NCI-H226 (cell line): ENCODE measurements around the gene CTNNA3.
"Not testable (repeated sequence)": the region's sequence is repeated elsewhere in the genome, so short reads cannot be mapped to it uniquely, and the experiment has no call there.

ENCODE experiments used
- DNase-seq: peaks from one replicate; pipeline ENCODE4 v3.0.0-alpha.2; 2015

CTNNA3 gene

DNA sequence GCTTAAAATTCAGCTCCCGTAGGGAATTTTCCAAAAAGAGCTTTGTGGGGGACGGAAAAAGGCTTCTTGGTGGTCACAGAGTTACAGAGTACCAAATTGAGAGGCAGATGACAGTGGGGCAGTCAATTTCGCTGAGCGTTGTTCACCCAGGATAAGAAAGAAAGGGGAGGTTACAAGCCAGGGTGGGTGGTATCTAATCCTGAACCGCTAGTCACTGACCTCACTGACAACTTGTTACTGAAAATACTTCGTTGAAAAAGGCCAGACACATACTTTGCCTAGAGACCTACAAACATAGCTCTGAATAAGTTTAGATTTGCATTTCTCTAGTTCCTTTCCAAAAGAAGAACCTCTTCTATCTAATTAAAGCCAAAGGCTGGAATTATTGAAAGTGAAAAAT is at the start of gene CTNNA3:
CTNNA3 (minus strand) TSS at position 167 of the 400 bp plus-strand sequence.
- no peak for DNase-seq

DNA sequence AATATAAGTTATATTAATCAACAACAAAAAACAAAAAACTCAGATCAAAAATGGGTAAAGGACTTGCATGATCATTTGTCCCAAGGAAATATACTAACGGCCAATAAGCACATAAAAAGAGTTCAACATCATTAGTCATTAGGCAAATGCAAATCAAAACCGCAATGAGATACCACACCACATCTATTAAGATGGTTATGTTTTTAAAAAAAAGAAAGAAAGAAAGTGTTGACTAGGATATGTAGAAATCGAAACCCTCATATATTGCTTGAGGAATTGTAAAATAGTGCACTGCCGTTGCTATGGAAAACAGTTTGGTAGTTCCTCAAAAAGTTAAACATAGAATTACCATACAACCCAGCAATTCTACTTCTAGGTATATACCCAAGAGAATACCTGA is 39.4 kb upstream of the CTNNA3 start:
- no peak for DNase-seq

DNA sequence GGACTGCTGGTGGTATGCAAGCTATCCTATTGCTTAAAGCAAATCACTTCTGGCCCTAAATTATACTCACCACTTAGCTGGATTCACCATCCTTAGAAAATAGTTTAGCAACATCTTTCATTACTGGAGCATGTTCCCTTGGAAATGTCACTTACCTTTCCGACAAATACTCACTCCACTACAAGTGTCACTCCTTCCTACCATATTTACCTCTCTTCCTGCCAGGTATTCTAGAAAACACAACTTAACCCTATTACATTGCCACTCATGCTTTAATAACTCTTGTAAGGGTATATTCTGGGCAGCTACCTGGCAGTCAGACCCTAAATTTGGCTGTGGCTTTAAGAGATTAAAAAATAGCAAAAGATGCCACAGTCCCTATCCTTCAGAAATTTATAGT is 37.5 kb upstream of the CTNNA3 start:
- DNase-seq = no peak

- no peak for DNase-seq
Measured at GRCh38 chr10:67725567-67725966, 29.6 kb upstream of the CTNNA3 start.

DNA sequence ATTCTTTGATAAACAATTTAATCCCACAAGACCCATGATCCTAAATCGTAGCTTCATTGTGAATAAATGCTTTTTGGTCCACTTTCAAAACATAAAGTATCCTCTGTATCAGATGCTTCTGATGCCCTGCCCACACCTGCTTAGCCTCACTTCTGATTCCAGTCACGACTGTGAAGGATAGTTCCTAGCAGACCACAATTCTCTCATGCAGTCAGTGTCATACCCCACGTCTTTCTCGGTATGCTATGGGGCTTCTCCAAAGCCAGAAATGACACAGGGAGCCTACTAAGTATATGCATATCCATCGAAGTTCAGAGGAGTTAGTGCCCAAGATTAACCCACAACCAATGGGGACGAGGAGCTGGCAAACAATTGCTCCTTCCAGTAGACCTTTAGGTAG is 27.6 kb upstream of the CTNNA3 start:
- no peak for DNase-seq

GRCh38 chr10:67722113-67722512 is 26.1 kb upstream of the CTNNA3 start:
- no peak for DNase-seq

GRCh38 chr10:67716455-67716854 is 20.5 kb upstream of the CTNNA3 start:
- DNase-seq = not testable (repeated sequence)

GRCh38 chr10:67705921-67706320 is 9.9 kb upstream of the CTNNA3 start:
- no peak for DNase-seq

- DNase-seq = not testable (repeated sequence)
Measured at GRCh38 chr10:67699613-67700270, 3.7 kb upstream of the CTNNA3 start.

GRCh38 chr10:67698164-67698563 is 2.2 kb upstream of the CTNNA3 start:
- no peak for DNase-seq

- peak; percentile 7 for DNase-seq
Measured at GRCh38 chr10:67697724-67698131, 1.7 kb upstream of the CTNNA3 start.

DNA sequence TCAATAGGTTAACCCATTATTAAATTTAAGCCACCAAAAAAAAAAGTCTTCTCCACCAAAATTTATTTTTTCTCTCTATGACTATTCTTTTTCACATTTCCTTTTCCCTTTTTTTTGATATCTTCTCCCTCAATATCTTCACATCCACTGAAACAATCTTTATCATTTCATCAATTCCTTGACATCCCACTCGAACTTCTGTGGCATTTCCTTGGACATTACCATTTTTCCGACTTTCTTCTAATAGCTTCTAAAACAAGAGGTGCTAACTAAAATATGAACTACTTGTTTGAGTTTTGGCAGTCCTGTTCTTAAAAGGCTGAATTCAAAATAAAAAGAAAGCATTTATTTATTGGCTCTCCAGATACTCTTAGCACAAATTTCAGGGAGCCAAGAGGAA is 684 bp upstream of the CTNNA3 start:
- no peak for DNase-seq

DNA sequence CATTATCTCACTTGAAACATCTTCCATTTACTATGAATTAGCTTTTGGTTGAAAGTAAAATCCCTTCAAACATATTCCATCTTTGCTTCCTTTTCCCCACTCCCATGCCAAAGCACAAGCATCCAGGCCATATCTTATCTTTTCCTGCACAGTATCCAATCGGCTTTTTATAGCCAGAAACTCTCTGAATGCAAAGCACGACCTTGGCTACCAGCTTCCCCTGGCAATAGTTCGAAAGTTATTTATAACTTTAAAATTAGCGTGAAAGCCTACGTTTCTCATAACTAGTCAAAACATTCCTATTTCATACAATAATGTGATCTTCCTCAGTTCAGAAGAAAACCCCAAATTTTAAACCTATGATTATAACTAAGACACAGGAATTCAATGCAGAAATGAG is 440 bp downstream of the CTNNA3 start:
- no peak for DNase-seq

- not testable (repeated sequence) for DNase-seq
Measured at GRCh38 chr10:67691861-67692260, 4.1 kb downstream of the CTNNA3 start.

DNA sequence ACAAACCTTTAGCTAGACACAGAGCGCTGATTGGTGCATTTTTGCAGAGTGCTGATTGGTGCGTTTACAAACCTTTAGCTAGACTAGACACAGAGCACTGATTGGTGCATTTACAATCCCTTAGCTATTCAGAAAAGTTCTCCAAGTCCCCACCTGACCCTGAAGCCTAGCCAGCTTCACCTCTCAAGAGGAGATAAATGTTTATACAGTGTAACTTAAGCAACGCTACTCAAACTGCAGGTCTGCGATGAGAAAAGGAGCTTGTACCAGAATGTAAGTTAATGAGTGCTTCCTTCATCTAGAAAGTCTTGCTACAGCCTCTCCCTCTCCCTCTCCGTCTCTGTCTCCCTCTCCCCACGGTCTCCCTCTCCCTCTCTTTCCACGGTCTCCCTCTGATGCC is 5.5 kb downstream of the CTNNA3 start:
- DNase-seq = not testable (repeated sequence)

- DNase-seq = not testable (repeated sequence)
Measured at GRCh38 chr10:67684140-67684539, 11.9 kb downstream of the CTNNA3 start.

DNA sequence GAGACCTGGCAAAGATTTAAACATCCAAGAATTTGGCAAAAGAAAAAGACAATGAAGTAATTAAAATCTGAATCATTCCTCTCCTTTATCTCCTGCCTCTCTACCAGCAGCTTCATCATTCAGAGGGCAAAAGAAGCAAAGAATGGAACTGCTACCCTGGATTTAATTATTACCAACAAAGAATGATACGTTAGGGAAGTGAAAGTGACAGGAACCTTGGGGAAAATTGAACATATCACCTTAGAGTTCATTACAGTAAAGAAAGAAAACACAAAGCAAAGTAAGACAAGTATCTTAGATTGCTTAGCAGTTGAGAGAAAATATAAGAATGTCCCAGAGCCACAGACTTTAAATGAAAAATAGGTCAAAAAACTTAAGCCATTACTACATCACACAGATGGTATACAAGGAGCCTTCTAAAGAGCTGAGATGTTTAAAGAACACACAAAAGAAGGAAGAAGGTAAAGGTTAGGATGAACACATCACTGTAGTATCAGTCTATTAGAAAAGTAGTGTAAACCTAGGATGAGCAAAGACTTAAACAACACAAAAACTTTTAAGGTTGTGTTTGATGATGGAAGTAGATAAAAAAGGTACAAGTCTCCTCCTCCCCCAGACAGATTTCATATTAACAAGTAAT is 17.5 kb downstream of the CTNNA3 start:
- no peak for DNase-seq

GRCh38 chr10:67676208-67676825 is 19.7 kb downstream of the CTNNA3 start:
- DNase-seq = no peak

- no peak for DNase-seq
Measured at GRCh38 chr10:67670401-67670800, 25.6 kb downstream of the CTNNA3 start.

DNA sequence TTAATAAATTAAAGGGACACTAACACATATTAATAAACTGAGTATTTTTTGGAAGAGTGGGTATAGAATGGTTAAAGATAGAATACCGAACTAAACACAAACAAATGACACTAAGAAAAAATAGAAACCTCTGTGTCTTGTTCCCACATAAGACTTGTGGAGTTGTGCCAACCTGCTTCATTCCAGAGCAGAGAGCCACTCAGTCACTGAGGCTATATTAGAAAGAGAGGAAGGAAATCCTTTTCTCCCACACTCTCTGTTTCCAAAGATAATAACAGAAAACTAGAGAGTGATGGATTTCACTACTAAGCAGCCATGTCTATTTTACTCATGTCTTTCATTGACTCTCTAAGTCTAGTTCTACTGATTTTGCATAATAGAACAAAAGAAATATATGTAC is 26.0 kb downstream of the CTNNA3 start:
- no peak for DNase-seq

- DNase-seq = no peak
Measured at GRCh38 chr10:67668448-67668847, 27.5 kb downstream of the CTNNA3 start.

- DNase-seq = no peak
Measured at GRCh38 chr10:67667035-67667425, 29.0 kb downstream of the CTNNA3 start.

DNA sequence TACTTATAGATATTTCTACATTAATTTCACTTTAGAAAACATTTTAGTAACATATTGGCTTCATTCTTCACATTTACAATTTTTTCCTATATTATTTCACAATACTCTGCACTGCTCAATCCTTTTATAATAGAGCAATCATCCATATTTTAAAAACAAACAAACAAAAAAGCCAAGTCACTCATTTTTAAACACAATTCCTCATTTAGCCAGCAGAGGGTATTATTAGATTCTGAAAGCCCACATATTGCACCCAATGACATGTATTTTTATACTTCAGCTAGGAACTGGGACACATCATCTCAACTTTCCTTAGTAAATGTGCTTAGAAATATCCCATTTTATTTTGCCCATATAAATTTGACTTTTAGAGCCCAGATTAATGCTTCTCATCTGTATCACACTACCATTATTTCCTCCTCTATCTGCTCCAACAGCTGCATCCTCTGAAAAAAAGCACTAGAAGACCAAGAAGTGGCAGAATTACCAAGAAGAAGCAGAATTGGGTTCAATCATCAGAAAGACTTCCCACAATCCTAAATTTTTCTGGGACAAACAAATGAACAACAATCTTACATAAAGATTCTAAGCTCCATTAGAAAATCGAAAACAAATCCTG is 29.5 kb downstream of the CTNNA3 start:
- peak; percentile 6 for DNase-seq

DNA sequence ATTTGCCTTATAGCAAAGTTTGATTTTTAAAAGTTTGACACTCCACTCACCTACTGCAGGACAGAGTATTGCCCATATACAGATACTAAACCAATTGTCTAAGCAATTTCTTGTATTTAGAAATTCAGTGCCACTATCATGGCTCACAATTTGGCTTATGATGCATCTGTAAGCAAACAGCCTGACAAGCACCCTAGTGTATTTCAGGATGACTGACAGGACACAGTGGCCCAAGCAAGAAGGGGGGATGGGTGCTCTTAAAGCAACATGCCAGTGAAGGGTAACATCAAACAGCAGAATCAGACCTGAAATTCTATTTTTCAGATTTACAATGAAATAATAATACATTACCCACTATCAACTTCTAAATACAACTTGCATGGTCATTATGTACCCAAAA is 30.5 kb downstream of the CTNNA3 start:
- no peak for DNase-seq
